MCF 10A (cell line): ENCODE data around the gene GRK6. TPM values are rescaled to one million over a fixed set of nuclear protein-coding genes. Genes with fewer than 3 reads are reported as not detected.

ENCODE experiments used
- BruUV-seq: library from RNA; stranded (reverse); fragments of 400-500 nt; replicated peaks from 2 replicates; lab custom pipeline; 2021; lab: Mats Ljungman, UMichigan
- CTCF ChIA-PET: fragments of 300-600 bp; sonication (Branson Sonifier 250); formaldehyde crosslinking; extraction: SDS; loops from one replicate; lab custom pipeline; 2021; ENCODE audit warnings: antibody characterized with exemption, inconsistent platforms; lab: Yijun Ruan, JAX
- POLR2A ChIA-PET: fragments of 300-600, 350-650 bp; sonication (Branson Sonifier 250); formaldehyde crosslinking; extraction: SDS; loops from one replicate; lab custom pipeline; 2020; ENCODE audit warnings: antibody characterized with exemption, inconsistent platforms; lab: Yijun Ruan, JAX
- DNase-seq: peaks from one replicate; pipeline ENCODE4 v3.0.0-alpha.2; 2018; ENCODE audit not compliant: unreplicated experiment
- H3K27ac Mint-ChIP-seq: one replicate; pipeline ENCODE4 v1.8.0; 2022; ENCODE audit warnings: mild to moderate bottlenecking, low read depth, mixed read lengths; ENCODE audit not compliant: unreplicated experiment
- H3K27me3 Mint-ChIP-seq: one replicate; pipeline ENCODE4 v1.8.0; 2022; ENCODE audit warnings: mixed read lengths; ENCODE audit not compliant: insufficient read depth, unreplicated experiment
- H3K36me3 Mint-ChIP-seq: one replicate; pipeline ENCODE4 v1.8.0; 2022; ENCODE audit warnings: mild to moderate bottlenecking, moderate library complexity, mixed read lengths; ENCODE audit not compliant: insufficient read depth, unreplicated experiment
- H3K4me1 Mint-ChIP-seq: one replicate; pipeline ENCODE4 v1.8.0; 2022; ENCODE audit warnings: mixed read lengths; ENCODE audit not compliant: insufficient read depth, unreplicated experiment
- H3K4me3 Mint-ChIP-seq: one replicate; pipeline ENCODE4 v1.8.0; 2022; ENCODE audit warnings: mild to moderate bottlenecking, moderate library complexity, mixed read lengths; ENCODE audit not compliant: unreplicated experiment
- H3K9me3 Mint-ChIP-seq: one replicate; pipeline ENCODE4 v1.8.0; 2022; ENCODE audit warnings: mixed read lengths; ENCODE audit not compliant: unreplicated experiment
- CTCF ChIP-seq: fragments of 200-600 bp; IDR thresholded peaks from one replicate; pipeline ENCODE4 v1.8.0; 2022; ENCODE audit warnings: antibody characterized with exemption, mild to moderate bottlenecking; ENCODE audit not compliant: unreplicated experiment
- intact Hi-C: fragments of 100-400 bp; cut with micrococcal nuclease; formaldehyde crosslinking; loops from 2 replicates; pipeline ENCODE4 v1.14.1; 2022
- total RNA-seq: library from RNA; stranded (reverse); gene quantifications from 2 replicates; pipeline ENCODE4 v1.2.3, GENCODE V29; 2022

The GRK6 gene
- total RNA-seq, 1 experiment from 2014 or later = 52.0 TPM

DNA sequence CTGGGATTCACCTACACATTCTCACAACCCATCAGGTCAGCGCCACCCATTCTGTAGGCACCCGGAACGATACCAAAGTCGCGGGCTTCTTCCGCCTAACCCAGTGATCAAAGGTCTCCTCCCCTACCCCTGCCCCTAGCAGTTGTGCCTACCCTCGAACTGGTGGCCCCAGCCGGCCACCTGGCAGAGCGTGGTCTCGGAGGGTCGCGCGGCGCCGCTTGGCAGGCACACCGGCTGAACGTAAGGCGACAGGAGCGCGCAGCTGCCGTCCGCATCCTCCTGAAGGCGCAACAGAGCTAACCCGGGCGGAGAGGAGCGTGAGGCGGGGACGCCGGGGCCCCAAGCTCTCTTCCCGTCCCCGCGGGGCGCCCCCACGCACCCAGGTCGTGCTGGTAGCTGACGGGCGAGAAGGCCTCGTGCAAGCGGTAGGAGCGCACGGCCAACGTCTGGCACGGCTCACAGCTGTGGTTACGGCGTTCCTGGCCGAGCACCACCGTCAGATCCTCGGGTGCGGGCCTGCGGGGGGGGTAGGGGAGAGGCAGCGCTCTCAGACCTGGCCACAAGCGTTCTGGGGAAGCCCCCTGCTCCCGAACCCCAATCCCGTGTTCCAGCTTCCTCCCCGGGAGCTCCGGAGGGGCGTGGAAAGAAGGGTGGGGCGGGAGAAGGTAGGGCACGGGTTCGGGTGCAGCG is 23.2 kb upstream of the GRK6 start:
- intact Hi-C loops = loop anchor here (2.0 kb wide), 1 partner anchor 94 kb away; no protein-coding TSS in a partner anchor
- no peak for TF ChIP-seq CTCF
- CTCF ChIA-PET = interaction anchor here (0.5 to 8.5 kb wide), 51 partner anchors 9 to 993 kb away, joined by 3 to 277 read pairs (median 5); partner anchors contain the start of genes DOK3, GRK6, LMAN2 and MXD3
- no TSS peak for BruUV-seq
- H3K9me3 Mint-ChIP-seq = no peaks in the 10 kb centered on the region
- no peaks in the 10 kb centered on the region for H3K27me3 Mint-ChIP-seq
- H3K27ac Mint-ChIP-seq = peak overlapping the region; percentile 19
- H3K4me1 Mint-ChIP-seq = peaks cover 25% of the 10 kb centered on the region
- peak; percentile 71 for DNase-seq
- peaks cover 13% of the 10 kb centered on the region for H3K36me3 Mint-ChIP-seq
- H3K4me3 Mint-ChIP-seq = peak overlapping the region; percentile 87
- POLR2A ChIA-PET = interaction anchor here (0.6 to 7.3 kb wide), 30 partner anchors 11 to 866 kb away, joined by 3 to 202 read pairs (median 4); partner anchors contain the start of genes DDX41, GRK6, LMAN2 and MXD3

GRCh38 chr5:177403792-177404640 is 22.5 kb upstream of the GRK6 start:
- Mint-ChIP-seq H3K27ac (peak overlapping the region; percentile 85), H3K9me3 (no peaks in the 10 kb centered on the region), H3K4me3 (peak overlapping the region; percentile 87), H3K36me3 (peaks cover 13% of the 10 kb centered on the region), H3K27me3 (no peaks in the 10 kb centered on the region), H3K4me1 (peaks cover 25% of the 10 kb centered on the region)
- TF ChIP-seq CTCF = peak; percentile 88
- no TSS peak for BruUV-seq
- CTCF ChIA-PET = interaction anchor here (0.5 to 8.5 kb wide), 57 partner anchors 9 to 994 kb away, joined by 3 to 277 read pairs (median 4); partner anchors contain the start of genes DOK3, GRK6, LMAN2 and MXD3
- intact Hi-C loops = loop anchor here (1.0 to 2.0 kb wide), 3 partner anchors 22 to 95 kb away; partner anchors contain the start of gene GRK6
- POLR2A ChIA-PET = interaction anchor here (0.6 to 7.3 kb wide), 29 partner anchors 11 to 867 kb away, joined by 3 to 202 read pairs (median 4); partner anchors contain the start of genes GRK6, LMAN2, MXD3 and PDLIM7
- peak; percentile 89 for DNase-seq

DNA sequence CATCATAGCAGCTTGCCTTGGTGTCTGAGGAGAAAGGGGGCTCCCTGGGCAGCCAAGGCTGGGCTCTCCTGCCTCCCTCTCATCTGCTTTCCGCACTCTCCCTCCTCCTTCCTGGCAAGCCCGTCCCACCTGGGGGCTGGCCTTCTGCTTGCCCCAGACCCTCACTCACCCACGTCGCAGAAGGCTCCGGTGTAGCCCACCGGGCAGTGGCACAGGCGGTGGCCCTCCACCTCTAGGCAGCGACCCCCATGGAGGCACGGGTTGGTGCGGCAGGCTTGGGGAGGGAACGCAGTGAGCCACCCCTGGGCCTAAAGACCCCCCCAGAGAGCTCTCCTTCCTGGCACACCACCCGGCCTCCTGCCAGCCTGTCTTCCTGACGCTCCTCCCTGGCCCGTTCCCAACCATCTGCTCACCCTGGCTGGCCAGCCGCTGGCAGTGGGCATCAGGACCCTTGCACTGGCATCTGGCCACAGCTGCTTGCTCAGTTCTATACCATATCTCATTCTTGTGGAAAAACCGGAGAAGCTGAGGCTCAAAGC is 21.8 kb upstream of the GRK6 start:
- POLR2A ChIA-PET = interaction anchor here (0.6 to 7.3 kb wide), 20 partner anchors 11 to 449 kb away, joined by 3 to 202 read pairs (median 4); partner anchors contain the start of genes GRK6, LMAN2, MXD3 and PRR7

More for the DNA sequence above, 21.8 kb upstream of the GRK6 start:
- intact Hi-C loops = loop anchor here (1.0 kb wide), 2 partner anchors 22 to 50 kb away; partner anchors contain the start of gene GRK6
- Mint-ChIP-seq H3K9me3 (no peaks in the 10 kb centered on the region), H3K4me1 (peaks cover 25% of the 10 kb centered on the region), H3K27ac (peak overlapping the region; percentile 85), H3K4me3 (peak overlapping the region; percentile 87), H3K27me3 (no peaks in the 10 kb centered on the region), H3K36me3 (peaks cover 13% of the 10 kb centered on the region)
- BruUV-seq = no TSS peak
- TF ChIP-seq CTCF = no peak
- DNase-seq = no peak
- CTCF ChIA-PET = interaction anchor here (0.6 to 8.5 kb wide), 34 partner anchors 11 to 826 kb away, joined by 3 to 277 read pairs (median 6); partner anchors contain the start of genes DOK3, GRK6, PDLIM7 and PRR7
